Mammary epithelial cell (primary cell): ENCODE measurements around the gene CTCFL.

Experiments
- EZH2 ChIP-seq: IDR thresholded peaks from 2 replicates; pipeline ENCODE4 v1.6.1; 2012; ENCODE audit warnings: low read length, inconsistent platforms, borderline replicate concordance
- TF ChIP-seq, protein P1 (sequence below), 2 donors: IDR thresholded peaks in 1 of 2; conservative IDR thresholded peaks in 1 of 2; 2 replicates each; pipeline ENCODE4 v1.5.1; 2011 to 2012; ENCODE audit warnings: inconsistent platforms in 2 of 2, low read length in 2 of 2, mild to moderate bottlenecking in 2 of 2, control low read depth in 1 of 2, low read depth in 1 of 2; ENCODE audit not compliant: insufficient read depth in 1 of 2; ENCODE audit errors: extremely low read depth in 1 of 2

DNA sequence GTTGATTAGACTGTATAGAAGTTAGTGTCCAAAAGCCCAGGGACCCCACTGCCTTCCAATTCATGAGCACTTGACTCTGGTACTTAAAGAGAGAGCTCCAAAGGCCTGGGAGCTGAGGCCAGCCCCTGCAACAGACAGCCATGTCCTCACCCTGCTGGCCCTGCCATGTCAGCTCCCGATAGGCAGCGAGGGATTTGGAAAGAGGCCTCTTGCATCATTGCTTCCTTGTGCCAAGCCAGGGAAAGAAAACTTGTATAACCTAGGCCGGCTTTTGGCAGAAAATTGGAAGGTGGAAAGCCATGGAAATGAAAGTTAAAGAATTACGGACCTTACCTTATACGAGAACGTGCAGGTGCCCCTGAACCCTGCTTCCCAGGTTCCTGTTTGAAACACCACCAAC, 27.5 kb upstream of the CTCFL start:
- no peak for TF ChIP-seq EZH2
- TF ChIP-seq, protein P1, sequence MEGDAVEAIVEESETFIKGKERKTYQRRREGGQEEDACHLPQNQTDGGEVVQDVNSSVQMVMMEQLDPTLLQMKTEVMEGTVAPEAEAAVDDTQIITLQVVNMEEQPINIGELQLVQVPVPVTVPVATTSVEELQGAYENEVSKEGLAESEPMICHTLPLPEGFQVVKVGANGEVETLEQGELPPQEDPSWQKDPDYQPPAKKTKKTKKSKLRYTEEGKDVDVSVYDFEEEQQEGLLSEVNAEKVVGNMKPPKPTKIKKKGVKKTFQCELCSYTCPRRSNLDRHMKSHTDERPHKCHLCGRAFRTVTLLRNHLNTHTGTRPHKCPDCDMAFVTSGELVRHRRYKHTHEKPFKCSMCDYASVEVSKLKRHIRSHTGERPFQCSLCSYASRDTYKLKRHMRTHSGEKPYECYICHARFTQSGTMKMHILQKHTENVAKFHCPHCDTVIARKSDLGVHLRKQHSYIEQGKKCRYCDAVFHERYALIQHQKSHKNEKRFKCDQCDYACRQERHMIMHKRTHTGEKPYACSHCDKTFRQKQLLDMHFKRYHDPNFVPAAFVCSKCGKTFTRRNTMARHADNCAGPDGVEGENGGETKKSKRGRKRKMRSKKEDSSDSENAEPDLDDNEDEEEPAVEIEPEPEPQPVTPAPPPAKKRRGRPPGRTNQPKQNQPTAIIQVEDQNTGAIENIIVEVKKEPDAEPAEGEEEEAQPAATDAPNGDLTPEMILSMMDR (conservative IDR thresholded peaks at IDR 0.05 in 1 of 2, IDR thresholded peaks at IDR 0.05 in 1 of 2; ENCODE audit: extremely low read depth in 1 of 2, insufficient read depth in 1 of 2, low read depth in 1 of 2, low read length in 2 of 2): no peak
